Ascending aorta (tissue), 2 donors: Measurements from ENCODE around the gene CSNK1A1. TPM values are rescaled to one million over a fixed set of nuclear protein-coding genes. Genes with fewer than 3 reads are reported as not detected.
"Not testable (repeated sequence)": the region's sequence is repeated elsewhere in the genome, so short reads cannot be mapped to it uniquely, and the experiment has no call there.

Experiments used
- DNase-seq, 2 donors: peaks; one replicate each; pipeline ENCODE4 v3.0.0-alpha.2; 2019; ENCODE audit warnings: low spot score in 2 of 2
- H3K27ac ChIP-seq, 2 donors: fragments of 200-600 bp; sonication (generic); one replicate each; pipeline ENCODE4 v1.5.1; 2016 to 2017; ENCODE audit warnings: mild to moderate bottlenecking in 1 of 2
- H3K27me3 ChIP-seq: fragments of 200-600 bp; sonication (generic); one replicate; pipeline ENCODE4 v1.5.1; 2017
- H3K36me3 ChIP-seq, 2 donors: fragments of 200-600 bp; sonication (generic); one replicate each; pipeline ENCODE4 v1.5.1; 2016
- H3K4me1 ChIP-seq, 2 donors: fragments of 200-600 bp; sonication (generic); one replicate each; pipeline ENCODE4 v1.5.1; 2016 to 2017; ENCODE audit warnings: mild to moderate bottlenecking in 1 of 2
- H3K4me3 ChIP-seq, 2 donors: fragments of 200-600 bp; sonication (generic); one replicate each; pipeline ENCODE4 v1.5.1; 2016 to 2017; ENCODE audit warnings: mild to moderate bottlenecking in 1 of 2
- H3K9me3 ChIP-seq, 2 donors: fragments of 200-600 bp; sonication (generic); one replicate each; pipeline ENCODE4 v1.5.1; 2016
- CTCF ChIP-seq, 3 experiments: fragments of 200-600 bp in 2 of 3; fragments of 450-650 bp in 1 of 3; sonication (generic) in 2 of 3; IDR thresholded peaks; one replicate each; pipeline ENCODE4 v1.5.1; 2016 to 2019; ENCODE audit warnings: antibody characterized with exemption in 3 of 3, mild to moderate bottlenecking in 1 of 3, moderate library complexity in 1 of 3
- intact Hi-C: fragments of 100-400 bp; cut with DNase I; formaldehyde crosslinking; loops from one replicate; pipeline ENCODE4 v1.15.1; 2023
- total RNA-seq: library from RNA; depleted of rRNA; stranded (reverse); fragments of >200 nt; gene quantifications from one replicate; pipeline ENCODE4 v1.1.0, GENCODE V29; 2016

CSNK1A1 gene
- total RNA-seq, 1 donor from 2014 or later, result 219 TPM

- DNase-seq, result peak in 1 of 2 donors; percentile 34
- peak overlapping the region in 1 of 2 donors; percentile 12 for H3K27ac ChIP-seq
- intact Hi-C loops, result no loop called here
Observed at GRCh38 chr5:149596712-149597111, 45.5 kb upstream of the CSNK1A1 start.

GRCh38 chr5:149595105-149595504 is 43.9 kb upstream of the CSNK1A1 start:
- H3K4me3 ChIP-seq, H3K9me3 ChIP-seq, H3K27me3 ChIP-seq, intact Hi-C loops, H3K27ac ChIP-seq, H3K36me3 ChIP-seq: not testable (repeated sequence)
- peak in 1 of 2 donors; percentile 38 for DNase-seq
- H3K4me1 ChIP-seq, result peaks cover 0 to 12% of the 10 kb centered on the region in 2 donors

More at GRCh38 chr5:149596712-149597111, 45.5 kb upstream of the CSNK1A1 start:
- Histone ChIP-seq H3K4me3 (no peak overlapping the region), H3K27me3 (no peaks in the 10 kb centered on the region), H3K4me1 (peaks cover 0 to 12% of the 10 kb centered on the region in 2 donors), H3K36me3 (peaks cover 7 to 12% of the 10 kb centered on the region in 2 donors), H3K9me3 (no peaks in the 10 kb centered on the region)
- no peak for TF ChIP-seq CTCF (IDR thresholded peaks at IDR 0.05)

DNA sequence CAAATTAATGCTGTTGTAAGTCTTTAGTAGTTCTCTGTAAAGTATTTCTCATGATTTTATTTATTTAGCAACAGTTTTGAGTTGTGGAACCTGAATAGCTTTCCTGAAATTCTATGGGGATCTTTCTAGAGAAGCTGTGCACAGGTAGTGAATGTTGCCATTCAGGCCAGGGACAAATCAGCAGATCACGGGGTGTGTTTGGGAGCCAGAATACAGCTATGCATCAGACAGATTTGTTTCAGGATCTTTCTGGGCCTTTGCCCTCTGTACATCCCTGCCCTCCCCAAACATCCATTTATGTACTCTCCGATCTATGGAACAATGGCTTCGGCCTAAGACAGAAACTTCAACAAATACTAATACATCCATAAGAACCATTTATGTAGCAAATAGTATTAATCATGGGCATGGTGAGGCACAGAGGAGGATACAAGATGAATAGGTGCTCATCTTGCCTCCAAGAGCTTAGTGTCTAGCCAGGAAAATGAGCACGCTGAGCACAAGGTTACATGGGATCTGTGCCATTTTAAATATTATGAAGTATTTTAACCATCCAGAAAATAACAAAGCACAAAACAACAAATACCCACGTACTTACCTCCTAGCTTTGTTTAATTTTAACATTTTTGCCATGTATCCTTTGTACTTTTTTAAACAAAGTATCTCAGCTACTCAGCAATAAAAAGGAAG is 43.1 kb upstream of the CSNK1A1 start:
- peaks cover 0 to 12% of the 10 kb centered on the region in 2 donors for H3K4me1 ChIP-seq
- no peaks in the 10 kb centered on the region for H3K36me3 ChIP-seq
- peak in 1 of 2 donors; percentile 12 for DNase-seq
- no peak overlapping the region for H3K4me3 ChIP-seq
- intact Hi-C loops, result no loop called here
- H3K27me3 ChIP-seq, result no peaks in the 10 kb centered on the region
- TF ChIP-seq CTCF (IDR thresholded peaks at IDR 0.05), result no peak
- no peaks in the 10 kb centered on the region for H3K9me3 ChIP-seq
- no peak overlapping the region for H3K27ac ChIP-seq

DNA sequence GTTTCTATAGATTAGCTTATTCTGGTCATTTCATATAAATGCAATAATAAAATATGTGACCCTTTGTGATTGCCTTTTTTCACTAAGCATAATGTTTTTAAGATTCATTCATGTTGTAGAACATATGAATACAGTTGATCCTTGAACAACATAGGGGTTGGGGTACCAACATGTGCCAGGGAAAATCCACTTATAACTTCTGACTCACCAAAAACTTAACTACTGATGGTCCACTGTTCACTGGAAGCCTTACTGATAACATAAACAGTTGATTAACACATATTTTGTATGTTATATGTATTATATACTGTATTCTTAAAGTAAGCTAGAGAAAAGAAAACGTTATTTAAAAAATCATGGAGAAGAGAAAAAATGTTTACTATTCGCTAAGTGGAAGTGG is 42.1 kb upstream of the CSNK1A1 start:
- no peaks in the 10 kb centered on the region for H3K36me3 ChIP-seq
- no peaks in the 10 kb centered on the region for H3K9me3 ChIP-seq
- TF ChIP-seq CTCF (IDR thresholded peaks at IDR 0.05), result no peak
- intact Hi-C loops, result no loop called here
- H3K27ac ChIP-seq, result no peak overlapping the region
- H3K27me3 ChIP-seq, result no peaks in the 10 kb centered on the region
- peaks cover 0 to 14% of the 10 kb centered on the region in 2 donors for H3K4me1 ChIP-seq
- no peak for DNase-seq
- no peak overlapping the region for H3K4me3 ChIP-seq

DNA sequence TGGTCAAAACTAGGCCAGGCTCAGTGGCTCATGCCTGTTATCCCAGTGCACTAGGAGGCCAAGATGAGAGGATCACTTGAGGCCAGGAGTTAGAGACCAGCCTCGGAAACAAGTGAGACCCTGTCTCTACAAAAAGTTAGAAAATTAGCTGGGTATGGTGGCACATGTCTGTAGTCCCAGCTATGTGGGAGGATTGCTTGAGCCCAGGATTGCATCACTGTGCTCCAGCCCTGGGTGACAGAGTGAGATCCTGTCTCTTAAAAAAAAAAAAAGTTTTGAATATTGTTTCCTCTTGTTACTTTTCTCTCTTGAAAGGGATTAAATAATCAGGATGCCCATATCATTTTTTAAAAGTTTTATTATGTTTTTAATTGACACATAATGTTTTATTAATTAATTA is 37.7 kb upstream of the CSNK1A1 start:
- no peaks in the 10 kb centered on the region for H3K27me3 ChIP-seq
- H3K36me3 ChIP-seq, result no peaks in the 10 kb centered on the region
- H3K27ac ChIP-seq, result no peak overlapping the region
- no peak for TF ChIP-seq CTCF (IDR thresholded peaks at IDR 0.05)
- no peaks in the 10 kb centered on the region for H3K9me3 ChIP-seq
- H3K4me1 ChIP-seq, result peaks cover 1 to 14% of the 10 kb centered on the region in 2 donors
- intact Hi-C loops, result no loop called here
- peak in 1 of 2 donors; percentile 21 for DNase-seq
- H3K4me3 ChIP-seq, result no peak overlapping the region

- Histone ChIP-seq H3K4me3 (no peak overlapping the region), H3K36me3 (no peaks in the 10 kb centered on the region), H3K27me3 (no peaks in the 10 kb centered on the region), H3K9me3 (no peaks in the 10 kb centered on the region), H3K4me1 (peaks cover 11 to 22% of the 10 kb centered on the region in 2 donors), H3K27ac (peak overlapping the region in 1 of 2 donors; percentile 41)
- intact Hi-C loops, result no loop called here
- no peak for DNase-seq
- TF ChIP-seq CTCF (IDR thresholded peaks at IDR 0.05), result no peak
Observed at GRCh38 chr5:149586708-149587318, 35.6 kb upstream of the CSNK1A1 start.
